GM19240 (cell line): Measurements from ENCODE around the gene PHYHD1.

Experiments used
- DNase-seq: peaks from one replicate; pipeline ENCODE4 v3.0.0; 2011; ENCODE audit warnings: low spot score; ENCODE audit not compliant: insufficient read length

The PHYHD1 gene

DNA sequence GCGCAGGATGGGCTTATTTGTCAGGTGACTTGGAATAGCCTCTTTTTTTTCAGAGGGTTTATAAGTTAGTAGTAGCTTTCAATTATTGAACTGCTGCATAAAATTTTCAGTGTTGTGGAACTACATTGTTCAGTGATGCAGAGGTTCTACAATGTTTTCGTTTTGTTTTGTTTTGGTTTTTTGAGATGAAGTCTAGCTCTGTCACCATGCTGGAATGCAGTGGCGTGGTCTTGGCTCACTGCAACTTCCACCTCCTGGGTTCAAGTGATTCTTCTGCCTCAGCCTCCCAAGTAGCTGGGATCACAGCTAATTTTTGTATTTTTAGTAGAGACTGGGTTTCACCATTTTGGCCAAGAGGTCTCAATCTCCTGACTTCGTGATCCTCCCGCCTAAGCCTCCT, 48.7 kb downstream of the PHYHD1 start:
- no peak for DNase-seq

DNA sequence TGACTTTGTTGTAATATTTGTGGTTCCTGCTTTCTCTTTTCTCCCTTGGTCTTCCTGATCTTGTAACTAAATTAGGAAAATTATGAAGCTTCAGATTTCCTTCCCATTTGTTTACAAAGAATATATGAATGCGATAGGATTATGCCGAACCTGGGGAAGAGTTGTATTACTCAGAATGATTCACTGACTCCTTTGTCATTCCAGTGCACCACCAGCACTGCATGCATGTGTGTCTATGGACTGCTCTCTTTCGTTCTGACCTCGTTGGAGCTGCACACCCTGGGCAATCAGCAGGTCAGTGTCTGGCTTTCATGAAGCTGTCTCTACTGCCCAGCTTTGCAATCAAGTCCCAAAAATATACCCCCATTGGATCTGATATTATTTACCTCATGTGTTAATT, 52.2 kb downstream of the PHYHD1 start:
- DNase-seq, result no peak

DNA sequence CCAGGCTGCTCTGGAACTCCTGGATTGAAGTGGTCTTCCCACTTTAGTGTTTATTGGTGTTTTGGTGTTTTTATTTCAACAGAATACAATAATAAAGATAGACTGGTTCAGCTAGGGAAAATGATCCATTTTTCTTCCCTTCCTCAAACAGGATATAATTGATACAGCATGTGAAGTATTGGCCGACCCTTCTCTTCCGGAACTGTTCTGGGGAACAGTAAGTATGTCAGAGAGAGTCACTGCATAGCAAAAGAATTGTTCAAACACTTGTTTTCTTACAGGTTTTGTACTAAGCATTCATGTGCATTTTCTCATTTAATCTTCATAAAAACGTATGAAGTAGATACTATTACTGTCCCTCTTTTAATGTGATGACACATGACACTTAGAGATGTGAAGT, 58.3 kb downstream of the PHYHD1 start:
- no peak for DNase-seq

DNA sequence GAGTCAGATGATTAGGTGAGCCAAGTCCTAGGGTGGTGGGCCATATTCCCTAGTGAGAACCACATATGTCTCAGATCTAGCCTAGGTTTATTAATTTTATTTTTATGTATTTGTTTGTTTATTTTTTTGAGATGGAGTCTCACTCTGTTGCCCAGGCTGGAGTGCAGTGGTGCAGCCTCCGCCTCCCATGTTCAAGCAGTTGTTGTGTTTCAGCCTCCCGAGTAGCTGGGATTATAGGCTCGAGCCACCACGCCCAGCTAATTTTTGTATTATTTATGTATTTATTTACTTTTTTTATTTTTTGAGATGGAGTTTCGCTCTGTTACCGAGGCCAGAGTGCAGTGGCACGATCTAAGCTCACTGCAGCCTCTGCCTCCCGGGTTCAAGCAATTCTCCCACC, 62.8 kb downstream of the PHYHD1 start:
- DNase-seq, result no peak

DNA sequence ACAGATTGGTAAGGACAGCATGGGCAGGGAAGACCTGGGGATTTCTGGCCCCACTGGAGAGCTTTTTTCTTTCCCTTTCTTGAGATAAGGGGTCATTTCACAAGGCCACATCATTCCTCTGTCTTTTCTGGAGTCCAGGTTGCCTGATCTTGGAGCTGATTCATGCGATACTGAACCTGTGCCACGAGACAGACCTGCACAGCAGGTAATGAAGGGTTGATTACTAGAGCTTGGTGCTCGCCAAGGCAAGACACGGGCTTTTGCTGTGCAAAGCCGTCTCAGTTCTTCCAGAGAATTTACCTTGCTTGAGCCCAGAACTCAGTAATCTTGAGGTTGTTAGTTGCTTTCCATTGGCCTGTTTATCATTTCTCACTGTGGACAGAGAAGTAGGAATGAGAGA, 65.9 kb downstream of the PHYHD1 start:
- no peak for DNase-seq

DNA sequence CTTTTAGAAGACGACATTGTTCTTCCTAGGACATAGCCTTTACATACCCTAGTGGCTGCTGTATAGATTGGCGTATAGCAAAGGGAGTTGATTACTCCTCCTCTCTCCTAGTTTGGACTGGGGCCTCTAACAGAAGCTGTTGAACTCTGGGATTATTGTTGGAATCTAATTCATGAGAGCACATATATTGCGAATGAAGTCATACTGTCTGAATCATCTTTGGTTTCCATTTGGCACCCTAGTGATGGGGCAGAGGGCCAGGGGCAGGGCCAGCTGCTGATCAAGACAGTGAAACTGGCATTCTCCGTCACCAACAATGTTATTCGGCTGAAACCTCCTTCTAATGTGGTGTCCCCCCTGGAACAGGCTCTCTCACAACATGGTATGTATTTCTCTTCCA, 67.0 kb downstream of the PHYHD1 start:
- no peak for DNase-seq
